BLaER1 treated with 17β-estradiol and CSF1 and Interleukin-3, amounts not matched to agents 10 nM and 100 nM (cell line): ENCODE data around the gene ADK.
"Not testable (repeated sequence)": the region's sequence is repeated elsewhere in the genome, so short reads cannot be mapped to it uniquely, and the experiment has no call there.

Experiments
- H3K27ac ChIP-seq, 11 experiments: shearing (Covaris generic); formaldehyde crosslinking; 2 replicates each; pipeline ENCODE4 v1.8.1; 2022
- H3K27me3 ChIP-seq, 11 experiments: shearing (Covaris generic); formaldehyde crosslinking; 2 replicates each; pipeline ENCODE4 v1.8.1; 2022
- H3K36me3 ChIP-seq, 11 experiments: shearing (Covaris generic); formaldehyde crosslinking; 2 replicates each; pipeline ENCODE4 v1.8.1; 2022
- H3K4me1 ChIP-seq, 10 experiments: shearing (Covaris generic); formaldehyde crosslinking; 2 replicates each; pipeline ENCODE4 v1.8.1; 2022
- H3K4me2 ChIP-seq, 11 experiments: shearing (Covaris generic); formaldehyde crosslinking; 2 replicates each; pipeline ENCODE4 v1.8.1; 2022
- H3K4me3 ChIP-seq, 10 experiments: shearing (Covaris generic); formaldehyde crosslinking; 2 replicates each; pipeline ENCODE4 v1.8.1; 2022
- H3K9ac ChIP-seq, 11 experiments: shearing (Covaris generic); formaldehyde crosslinking; 2 replicates each; pipeline ENCODE4 v1.8.1; 2022
- H3K9me3 ChIP-seq, 11 experiments: shearing (Covaris generic); formaldehyde crosslinking; replicated peaks in 1 of 11; 2 replicates each; pipeline ENCODE4 v1.8.1; 2022
- H4K20me1 ChIP-seq, 11 experiments: shearing (Covaris generic); formaldehyde crosslinking; 2 replicates each; pipeline ENCODE4 v1.8.1; 2022
- Cebpa-rat ChIP-seq, 11 experiments: shearing (Covaris generic); IDR thresholded peaks; 2 replicates each; pipeline ENCODE4 v1.8.1; 2022

ADK gene

DNA sequence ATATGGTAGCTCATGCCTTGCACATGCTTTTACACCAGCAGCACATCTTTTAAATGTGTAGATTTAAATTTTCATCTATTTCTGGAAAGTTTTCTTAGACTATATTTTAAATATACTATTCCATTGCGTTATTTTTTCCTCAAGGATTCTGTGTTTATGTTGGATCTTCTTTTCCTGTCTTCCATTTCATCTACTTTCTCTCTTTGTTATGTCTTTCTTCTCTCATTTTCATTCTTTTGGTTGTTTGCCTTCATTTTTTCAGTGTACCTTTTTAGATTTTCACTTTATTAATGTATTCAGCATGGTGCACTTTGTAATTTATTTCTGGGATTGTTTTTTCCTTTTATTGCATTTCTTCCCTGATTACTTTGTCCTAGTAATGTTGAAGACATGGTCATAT lies 329.8 kb downstream of the ADK start:
- H3K9me3 ChIP-seq = peaks cover 35 to 52% (median 41%) of the 10 kb centered on the region in 11 experiments
- TF ChIP-seq Cebpa-rat (IDR thresholded peaks at IDR 0.05) = no peak
- no peaks in the 10 kb centered on the region for H3K27me3 ChIP-seq
- H3K9ac ChIP-seq = no peak overlapping the region
- no peak overlapping the region for H3K4me3 ChIP-seq
- H3K4me1 ChIP-seq = no peaks in the 10 kb centered on the region
- no peak overlapping the region for H3K27ac ChIP-seq
- no peaks in the 10 kb centered on the region for H4K20me1 ChIP-seq
- H3K4me2 ChIP-seq = no peak overlapping the region
- peaks cover 22 to 55% (median 41%) of the 10 kb centered on the region in 11 experiments for H3K36me3 ChIP-seq

DNA sequence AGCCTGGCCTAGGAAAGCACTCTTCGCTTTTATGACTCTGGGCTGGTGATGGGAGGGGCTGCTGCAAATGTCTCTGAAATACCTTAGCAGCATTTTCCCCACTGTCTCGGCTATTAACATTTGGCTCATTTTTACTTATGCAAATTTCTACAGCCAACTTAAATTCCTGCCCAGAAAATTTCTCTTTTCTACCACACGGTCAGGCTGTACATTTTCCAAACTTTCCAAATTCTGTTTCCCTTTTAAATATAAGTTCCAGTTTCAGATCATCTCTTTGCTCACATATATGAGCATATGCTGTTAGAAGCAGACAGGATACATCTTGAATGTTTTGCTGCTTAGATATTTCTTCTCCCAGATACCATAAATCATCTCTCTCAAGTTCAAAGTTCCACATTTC lies 332.3 kb downstream of the ADK start:
- no peak overlapping the region for H3K27ac ChIP-seq
- no peaks in the 10 kb centered on the region for H3K4me1 ChIP-seq
- no peak for TF ChIP-seq Cebpa-rat (IDR thresholded peaks at IDR 0.05)
- no peaks in the 10 kb centered on the region for H4K20me1 ChIP-seq
- H3K4me3 ChIP-seq = no peak overlapping the region
- H3K4me2 ChIP-seq = no peak overlapping the region
- peaks cover 35 to 48% (median 40%) of the 10 kb centered on the region in 11 experiments for H3K9me3 ChIP-seq
- no peaks in the 10 kb centered on the region for H3K27me3 ChIP-seq
- H3K36me3 ChIP-seq = peaks cover 22 to 51% (median 38%) of the 10 kb centered on the region in 11 experiments
- no peak overlapping the region for H3K9ac ChIP-seq

DNA sequence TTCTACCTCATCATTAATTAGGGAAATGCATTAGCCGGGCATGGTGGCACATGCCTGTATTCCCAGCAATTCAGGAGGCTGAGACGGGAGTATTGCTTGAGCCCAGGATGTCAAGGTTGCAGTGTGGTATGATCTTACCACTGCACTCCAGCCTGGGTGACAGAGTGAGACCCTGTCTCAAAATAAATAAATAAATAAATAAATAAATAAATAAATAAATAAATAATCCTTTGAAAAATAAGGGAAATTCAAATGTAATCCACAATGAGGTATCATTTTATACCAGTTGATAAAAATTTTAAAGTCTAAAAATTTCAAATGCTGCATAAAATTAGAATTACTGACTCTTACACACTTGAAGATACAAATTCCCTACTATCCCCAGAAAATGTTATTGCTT lies 334.3 kb downstream of the ADK start:
- H3K4me3 ChIP-seq = no peak overlapping the region
- H3K36me3 ChIP-seq = peaks cover 19 to 45% (median 34%) of the 10 kb centered on the region in 11 experiments

DNA sequence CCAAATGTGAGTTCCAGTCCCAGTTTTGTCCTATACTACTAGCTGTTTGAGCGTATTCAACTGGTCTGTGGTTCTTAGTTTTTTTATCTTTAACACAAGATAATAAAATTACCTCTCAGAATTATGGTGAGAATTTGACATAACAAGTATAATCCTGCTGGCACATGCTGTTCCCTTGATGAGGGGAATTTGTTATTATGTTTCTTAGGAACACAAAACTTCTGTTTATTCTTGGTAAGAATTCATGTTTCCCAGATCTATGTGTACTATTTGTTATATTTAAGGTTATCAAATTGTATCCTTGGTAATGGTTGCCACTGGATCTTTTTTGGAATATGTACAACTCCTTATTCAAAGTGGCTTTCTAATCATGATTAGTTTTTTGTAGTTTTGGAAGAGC lies 335.6 kb downstream of the ADK start:
- Histone ChIP-seq H3K36me3 (peaks cover 15 to 32% (median 26%) of the 10 kb centered on the region in 11 experiments), H3K9ac (no peak overlapping the region), H3K27me3 (no peaks in the 10 kb centered on the region)

More for the DNA sequence above, 334.3 kb downstream of the ADK start:
- Histone ChIP-seq H3K4me1 (no peaks in the 10 kb centered on the region), H3K9ac (no peak overlapping the region), H4K20me1 (no peaks in the 10 kb centered on the region), H3K27ac (no peak overlapping the region), H3K9me3 (peaks cover 29 to 37% (median 32%) of the 10 kb centered on the region in 11 experiments), H3K4me2 (no peak overlapping the region), H3K27me3 (no peaks in the 10 kb centered on the region)
- no peak for TF ChIP-seq Cebpa-rat (IDR thresholded peaks at IDR 0.05)

DNA sequence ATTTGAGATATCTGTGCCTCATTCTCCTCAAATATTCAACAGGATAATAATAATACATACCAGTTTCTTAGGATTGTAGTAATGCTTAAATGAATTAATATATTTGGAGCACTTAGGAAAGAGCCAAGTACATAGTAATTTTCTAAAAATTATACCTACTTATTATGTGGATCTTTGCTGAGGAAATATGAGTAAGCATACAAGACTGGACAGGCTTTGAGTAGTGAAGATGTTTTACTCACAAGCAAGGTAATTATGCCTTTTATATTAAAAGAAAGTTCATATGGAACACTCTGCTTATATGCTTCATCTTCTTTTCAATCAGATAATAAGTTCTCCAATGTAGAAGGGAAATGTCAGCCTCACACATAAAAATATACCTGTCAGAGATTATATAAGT lies 337.9 kb downstream of the ADK start:
- Histone ChIP-seq H3K4me2 (no peak overlapping the region), H3K9ac (no peak overlapping the region), H3K36me3 (peaks cover 0 to 9% (median 3%) of the 10 kb centered on the region in 11 experiments; a peak in 12 of 22 replicates), H3K4me3 (no peak overlapping the region), H3K27me3 (no peaks in the 10 kb centered on the region), H3K4me1 (no peaks in the 10 kb centered on the region), H3K9me3 (peaks cover 0 to under 1% (median 0%) of the 10 kb centered on the region in 11 experiments; a peak in 1 of 22 replicates), H4K20me1 (no peaks in the 10 kb centered on the region), H3K27ac (no peak overlapping the region)
- no peak for TF ChIP-seq Cebpa-rat (IDR thresholded peaks at IDR 0.05)

More for the DNA sequence above, 335.6 kb downstream of the ADK start:
- no peak for TF ChIP-seq Cebpa-rat (IDR thresholded peaks at IDR 0.05)
- H4K20me1 ChIP-seq = no peaks in the 10 kb centered on the region
- no peak overlapping the region for H3K4me3 ChIP-seq
- H3K9me3 ChIP-seq = peaks cover 16 to 23% (median 19%) of the 10 kb centered on the region in 11 experiments
- H3K27ac ChIP-seq = no peak overlapping the region
- H3K4me2 ChIP-seq = no peak overlapping the region
- H3K4me1 ChIP-seq = no peaks in the 10 kb centered on the region

DNA sequence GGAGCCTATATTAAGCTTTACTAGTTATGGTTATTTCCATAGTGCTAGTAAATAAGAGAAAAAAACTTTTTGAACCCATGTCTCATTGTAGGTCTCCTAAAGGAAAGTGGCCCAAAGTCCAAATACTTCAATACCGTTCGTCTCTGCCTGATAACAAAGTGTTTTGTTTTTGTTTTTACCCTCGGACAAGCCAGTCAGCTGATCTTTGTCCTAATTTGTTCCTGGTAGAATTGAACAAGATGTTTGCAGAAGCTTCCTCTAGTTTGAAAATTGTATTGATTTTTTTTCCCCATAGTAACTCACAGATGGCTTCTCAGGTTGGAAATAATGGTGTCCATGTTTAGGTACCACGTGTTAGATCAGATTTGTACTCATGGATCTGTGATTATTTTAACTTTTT lies 339.5 kb downstream of the ADK start:
- no peak for TF ChIP-seq Cebpa-rat (IDR thresholded peaks at IDR 0.05)
- peaks cover 0 to 4% (median under 1%) of the 10 kb centered on the region in 11 experiments; a peak in 4 of 22 replicates for H3K9me3 ChIP-seq
- H3K27ac ChIP-seq = no peak overlapping the region
- H3K27me3 ChIP-seq = no peaks in the 10 kb centered on the region
- H3K4me3 ChIP-seq = no peak overlapping the region
- H3K36me3 ChIP-seq = peaks cover 0 to 5% (median 2%) of the 10 kb centered on the region in 11 experiments; a peak in 3 of 22 replicates
- no peaks in the 10 kb centered on the region for H4K20me1 ChIP-seq
- H3K4me1 ChIP-seq = no peaks in the 10 kb centered on the region
- no peak overlapping the region for H3K9ac ChIP-seq
- no peak overlapping the region for H3K4me2 ChIP-seq

DNA sequence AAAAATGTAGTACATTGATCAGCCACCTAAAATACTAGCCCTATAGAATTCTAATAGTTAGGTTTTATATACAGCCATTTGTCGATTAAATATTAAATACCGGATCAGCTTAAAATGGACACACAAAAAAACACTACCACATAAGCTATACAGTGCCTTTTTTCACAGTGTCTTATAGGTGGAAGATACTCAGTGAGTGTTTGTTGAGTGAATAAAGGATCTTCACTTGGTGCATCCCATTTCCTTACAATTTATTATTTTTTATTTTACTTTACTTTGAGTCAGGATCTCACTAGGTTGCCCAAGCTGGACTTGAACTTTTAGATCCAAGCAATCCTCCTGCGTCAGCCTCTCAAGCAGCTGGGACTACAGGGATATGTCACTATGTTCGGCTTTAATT lies 340.0 kb downstream of the ADK start:
- no peak overlapping the region for H3K27ac ChIP-seq
- H3K4me3 ChIP-seq = no peak overlapping the region
- H4K20me1 ChIP-seq = no peaks in the 10 kb centered on the region
- no peak overlapping the region for H3K9ac ChIP-seq
- H3K9me3 ChIP-seq = peaks cover 2 to 8% (median 5%) of the 10 kb centered on the region in 11 experiments; a peak in 10 of 22 replicates
- no peak for TF ChIP-seq Cebpa-rat (IDR thresholded peaks at IDR 0.05)
- H3K4me2 ChIP-seq = no peak overlapping the region
- no peaks in the 10 kb centered on the region for H3K27me3 ChIP-seq
- no peaks in the 10 kb centered on the region for H3K4me1 ChIP-seq
- H3K36me3 ChIP-seq = peaks cover 0 to 10% (median 6%) of the 10 kb centered on the region in 11 experiments; a peak in 7 of 22 replicates

DNA sequence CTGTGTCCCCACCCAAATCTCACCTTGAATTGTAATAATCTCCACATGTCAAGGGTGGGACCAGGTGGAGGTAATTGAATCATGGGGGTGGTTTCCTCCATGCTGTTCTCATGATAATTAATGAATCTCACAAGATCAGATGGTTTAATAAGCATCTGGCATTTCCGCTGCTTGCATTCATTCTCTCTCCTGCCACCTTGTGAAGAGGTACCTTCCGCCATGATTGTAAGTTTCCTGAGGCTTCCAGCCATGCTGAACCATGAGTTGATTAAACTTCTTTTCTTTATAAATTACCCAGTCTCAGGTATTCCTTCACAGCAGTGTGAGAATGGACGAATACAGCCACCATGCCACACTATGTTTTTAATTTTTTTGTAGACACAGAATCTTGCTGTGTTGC lies 345.3 kb downstream of the ADK start:
- H3K27me3 ChIP-seq, H3K4me1 ChIP-seq, H3K4me2 ChIP-seq, H3K9ac ChIP-seq, H4K20me1 ChIP-seq, H3K27ac ChIP-seq, H3K4me3 ChIP-seq: not testable (repeated sequence)
- H3K36me3 ChIP-seq = peaks cover 3 to 47% (median 25%) of the 10 kb centered on the region in 11 experiments; a peak in 17 of 22 replicates
- H3K9me3 ChIP-seq = peaks cover 12 to 35% (median 24%) of the 10 kb centered on the region in 11 experiments

DNA sequence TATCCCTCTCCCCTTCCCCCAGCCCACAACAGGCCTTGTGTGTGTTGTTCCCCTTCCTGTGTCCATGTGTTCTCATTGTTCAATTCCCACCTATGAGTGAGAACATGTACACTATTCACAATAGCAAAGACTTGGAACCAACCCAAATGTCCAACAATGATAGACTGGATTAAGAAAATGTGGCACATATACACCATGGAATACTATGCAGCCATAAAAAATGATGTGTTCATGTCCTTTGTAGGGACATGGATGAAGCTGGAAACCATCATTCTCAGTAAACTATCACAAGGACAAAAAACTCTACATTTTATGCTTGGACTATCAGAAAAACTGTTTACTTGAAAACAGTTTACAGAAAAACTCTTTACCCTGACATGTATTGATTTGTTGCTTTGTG lies 347.6 kb downstream of the ADK start:
- H3K9me3 ChIP-seq = peaks cover 12 to 35% (median 24%) of the 10 kb centered on the region in 11 experiments
- H4K20me1 ChIP-seq, H3K4me3 ChIP-seq, H3K27ac ChIP-seq, H3K4me2 ChIP-seq, H3K9ac ChIP-seq, H3K27me3 ChIP-seq: not testable (repeated sequence)
- H3K36me3 ChIP-seq = peaks cover 3 to 47% (median 24%) of the 10 kb centered on the region in 11 experiments; a peak in 17 of 22 replicates
- peaks cover 0 to 21% (median 14%) of the 10 kb centered on the region in 10 experiments; a peak in 14 of 20 replicates for H3K4me1 ChIP-seq

DNA sequence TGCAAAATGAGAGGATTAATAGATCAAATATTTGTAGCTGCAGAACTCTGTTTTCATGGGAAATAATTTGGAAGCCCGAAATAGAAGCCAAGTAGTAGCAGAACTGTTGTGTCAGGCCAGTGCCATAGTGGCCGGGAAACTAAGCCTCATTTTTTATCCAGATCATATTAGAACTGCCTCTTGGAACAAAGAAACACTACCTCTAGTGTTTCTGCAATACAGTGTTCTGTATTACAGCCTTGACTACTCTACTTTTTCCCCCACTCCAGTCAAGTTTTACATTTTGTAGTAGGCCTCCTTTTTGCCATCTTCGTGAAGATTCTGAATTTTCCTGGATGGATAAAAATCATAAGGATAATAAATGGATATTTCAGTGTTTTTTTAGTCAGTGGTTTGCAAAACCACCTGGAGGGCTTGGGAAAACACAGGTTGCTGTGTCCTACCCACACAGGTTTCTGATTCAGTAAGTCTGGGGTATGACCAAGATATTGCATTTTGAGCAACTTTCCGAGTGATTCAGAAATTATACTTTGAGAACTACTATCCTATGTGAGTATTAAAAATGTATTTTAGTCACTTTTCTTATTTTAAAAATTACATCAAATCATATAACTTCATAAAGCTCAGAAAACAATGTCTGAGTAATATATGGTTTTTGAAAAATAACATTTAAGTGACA lies 349.1 kb downstream of the ADK start:
- no peaks in the 10 kb centered on the region for H3K27me3 ChIP-seq
- H3K27ac ChIP-seq = no peak overlapping the region
- peaks cover 20 to 46% (median 37%) of the 10 kb centered on the region in 11 experiments for H3K9me3 ChIP-seq
- H3K4me3 ChIP-seq = no peak overlapping the region
- H3K9ac ChIP-seq = no peak overlapping the region
- H3K4me1 ChIP-seq = peaks cover 0 to 32% (median 17%) of the 10 kb centered on the region in 10 experiments; a peak in 14 of 20 replicates
- peaks cover 17 to 55% (median 35%) of the 10 kb centered on the region in 11 experiments; a peak in 20 of 22 replicates for H3K36me3 ChIP-seq
- H4K20me1 ChIP-seq = no peaks in the 10 kb centered on the region
- no peak for TF ChIP-seq Cebpa-rat (IDR thresholded peaks at IDR 0.05)
- no peak overlapping the region for H3K4me2 ChIP-seq
